Chondrocyte (in vitro differentiated cells): ENCODE results near the gene POU3F1. TPM values are rescaled to one million over a fixed set of nuclear protein-coding genes. Genes with fewer than 3 reads are reported as not detected.

Source experiments
- DNase-seq: peaks from one replicate; pipeline ENCODE4 v3.0.0; 2021; ENCODE audit warnings: mixed read lengths, low spot score
- H3K27ac Mint-ChIP-seq: one replicate; pipeline ENCODE4 v1.8.0; 2021; ENCODE audit warnings: mild to moderate bottlenecking, moderate library complexity, mixed read lengths; ENCODE audit not compliant: unreplicated experiment
- H3K27me3 Mint-ChIP-seq: 2 replicates; pipeline ENCODE4 v1.8.0; 2021; ENCODE audit warnings: low read depth, mixed read lengths
- H3K36me3 Mint-ChIP-seq: 2 replicates; pipeline ENCODE4 v1.8.0; 2021; ENCODE audit warnings: low read depth, mixed read lengths
- H3K4me1 Mint-ChIP-seq: 2 replicates; pipeline ENCODE4 v1.8.0; 2021; ENCODE audit warnings: low read depth, mild to moderate bottlenecking, mixed read lengths
- H3K4me3 Mint-ChIP-seq: one replicate; pipeline ENCODE4 v1.8.0; 2021; ENCODE audit warnings: mild to moderate bottlenecking, moderate library complexity, mixed read lengths; ENCODE audit not compliant: unreplicated experiment
- H3K9me3 Mint-ChIP-seq: 2 replicates; pipeline ENCODE4 v1.8.0; 2021; ENCODE audit warnings: low read depth, mixed read lengths
- CTCF ChIP-seq: fragments of 200-600 bp; sonication (generic); IDR thresholded peaks from 2 replicates; pipeline ENCODE4 v1.5.0; 2021; ENCODE audit warnings: antibody characterized with exemption, mild to moderate bottlenecking, moderate library complexity
- total RNA-seq: library from RNA; stranded (reverse); gene quantifications from 3 replicates; pipeline ENCODE4 v1.2.1, GENCODE V29; 2021

The POU3F1 gene
- total RNA-seq, 1 donor from 2014 or later = 1.6 TPM

GRCh38 chr1:38000233-38000528, 46.4 kb downstream of the POU3F1 start:
- Mint-ChIP-seq H3K36me3 (peaks cover 18% of the 10 kb centered on the region), H3K9me3 (no peaks in the 10 kb centered on the region), H3K27me3 (no peaks in the 10 kb centered on the region), H3K27ac (peak overlapping the region; percentile 99), H3K4me1 (peaks cover 69% of the 10 kb centered on the region), H3K4me3 (peak overlapping the region; percentile 65)
- no peak for TF ChIP-seq CTCF
- no peak for DNase-seq

- TF ChIP-seq CTCF = no peak
Observed at GRCh38 chr1:37999430-38000232, 47.0 kb downstream of the POU3F1 start.

GRCh38 chr1:37998913-37999429, 47.6 kb downstream of the POU3F1 start:
- Mint-ChIP-seq H3K9me3 (no peaks in the 10 kb centered on the region), H3K4me1 (peaks cover 62% of the 10 kb centered on the region), H3K4me3 (peak overlapping the region; percentile 11), H3K27ac (peak overlapping the region; percentile 99), H3K36me3 (peaks cover 23% of the 10 kb centered on the region), H3K27me3 (no peaks in the 10 kb centered on the region)
- DNase-seq = no peak
- no peak for TF ChIP-seq CTCF

More at GRCh38 chr1:37999430-38000232, 47.0 kb downstream of the POU3F1 start:
- Mint-ChIP-seq H3K27me3 (no peaks in the 10 kb centered on the region), H3K9me3 (no peaks in the 10 kb centered on the region), H3K4me3 (peak overlapping the region; percentile 65), H3K4me1 (peaks cover 69% of the 10 kb centered on the region), H3K27ac (peak overlapping the region; percentile 99), H3K36me3 (peaks cover 22% of the 10 kb centered on the region)
- no peak for DNase-seq

- no peak overlapping the region for H3K4me3 Mint-ChIP-seq
- no peak for DNase-seq
- no peak for TF ChIP-seq CTCF
- no peaks in the 10 kb centered on the region for H3K27me3 Mint-ChIP-seq
- H3K9me3 Mint-ChIP-seq = no peaks in the 10 kb centered on the region
- H3K4me1 Mint-ChIP-seq = peaks cover 55% of the 10 kb centered on the region
- H3K36me3 Mint-ChIP-seq = peaks cover 23% of the 10 kb centered on the region
- peak overlapping the region; percentile 24 for H3K27ac Mint-ChIP-seq
Observed at GRCh38 chr1:37998089-37998808, 48.3 kb downstream of the POU3F1 start.

GRCh38 chr1:37997256-37998088, 49.1 kb downstream of the POU3F1 start:
- Mint-ChIP-seq H3K9me3 (no peaks in the 10 kb centered on the region), H3K36me3 (peaks cover 23% of the 10 kb centered on the region), H3K27me3 (no peaks in the 10 kb centered on the region), H3K4me1 (peaks cover 52% of the 10 kb centered on the region), H3K4me3 (no peak overlapping the region), H3K27ac (peak overlapping the region; percentile 41)
- no peak for TF ChIP-seq CTCF
- DNase-seq = no peak
